ENCODE measurements around the gene SLC6A6.

- TF ChIP-seq POLR2A (IDR thresholded peaks at IDR 0.05; ENCODE audit: low read length) (no peak), GATA1 (IDR thresholded peaks at IDR 0.05; ENCODE audit: low read depth, low read length) (no peak)
Measured at GRCh38 chr3:14487086-14487485, 84.7 kb downstream of the SLC6A6 start.

Data from erythroblast (primary cell).